Thyroid gland (tissue), 4 donors: ENCODE measurements around the gene JPH2. TPM values are rescaled to one million over a fixed set of nuclear protein-coding genes. Genes with fewer than 3 reads are reported as not detected.

Experiments used
- DNase-seq, 2 donors: peaks; one replicate each; pipeline ENCODE4 v3.0.0-alpha.2; 2019
- H3K27ac ChIP-seq, 3 donors: fragments of 200-600 bp; sonication (generic); 1 replicate in 2 of 3; 2 replicates in 1 of 3; pipeline ENCODE4 v1.5.1; 2016 to 2019; ENCODE audit warnings: mild to moderate bottlenecking in 1 of 3, moderate library complexity in 1 of 3
- H3K27me3 ChIP-seq: fragments of 200-600 bp; sonication (generic); one replicate; pipeline ENCODE4 v1.5.1; 2019
- H3K36me3 ChIP-seq, 2 donors: fragments of 200-600 bp; sonication (generic); one replicate each; pipeline ENCODE4 v1.5.1; 2016 to 2019
- H3K4me1 ChIP-seq, 2 donors: fragments of 200-600 bp; sonication (generic); one replicate each; pipeline ENCODE4 v1.5.1; 2017 to 2019
- H3K4me3 ChIP-seq, 3 donors: fragments of 200-600 bp; sonication (generic); replicated peaks in 1 of 3; 1 replicate in 2 of 3; 2 replicates in 1 of 3; pipeline ENCODE4 v1.5.1; 2016; ENCODE audit warnings: mild to moderate bottlenecking in 1 of 3
- H3K9me3 ChIP-seq: fragments of 200-600 bp; sonication (generic); one replicate; pipeline ENCODE4 v1.5.1; 2017
- POLR2A ChIP-seq, 2 donors: fragments of 450-650 bp; IDR thresholded peaks; one replicate each; pipeline ENCODE4 v1.6.1; 2017; ENCODE audit warnings: antibody characterized with exemption in 2 of 2, mild to moderate bottlenecking in 2 of 2, moderate library complexity in 1 of 2
- WGBS, 2 donors: methylation state at CpG; one replicate each; pipeline ENCODE4 v1.1.5; 2017; 5-methylcytosine and 5-hydroxymethylcytosine counted together
- intact Hi-C: fragments of 100-400 bp; cut with DNase I; formaldehyde crosslinking; loops from one replicate; pipeline ENCODE4 v1.15.1; 2023
- total RNA-seq, 4 donors: library from RNA; depleted of rRNA; stranded (reverse); fragments of >200 nt; gene quantifications; one replicate each; pipeline ENCODE4 v1.2.3, GENCODE V29; 2016
- TF ChIP-seq, protein P1 (sequence below), 6 experiments: fragments of 200-600 bp in 3 of 6; fragments of 450-650 bp in 3 of 6; sonication (generic) in 3 of 6; IDR thresholded peaks; one replicate each; pipeline ENCODE4 v1.5.1; 2016 to 2019; ENCODE audit warnings: antibody characterized with exemption in 6 of 6, mild to moderate bottlenecking in 2 of 6, inconsistent platforms in 1 of 6, moderate library complexity in 1 of 6

Gene JPH2
- total RNA-seq, 4 donors from 2014 or later, result 0.67 to 2.3 (median 1.8) TPM

DNA sequence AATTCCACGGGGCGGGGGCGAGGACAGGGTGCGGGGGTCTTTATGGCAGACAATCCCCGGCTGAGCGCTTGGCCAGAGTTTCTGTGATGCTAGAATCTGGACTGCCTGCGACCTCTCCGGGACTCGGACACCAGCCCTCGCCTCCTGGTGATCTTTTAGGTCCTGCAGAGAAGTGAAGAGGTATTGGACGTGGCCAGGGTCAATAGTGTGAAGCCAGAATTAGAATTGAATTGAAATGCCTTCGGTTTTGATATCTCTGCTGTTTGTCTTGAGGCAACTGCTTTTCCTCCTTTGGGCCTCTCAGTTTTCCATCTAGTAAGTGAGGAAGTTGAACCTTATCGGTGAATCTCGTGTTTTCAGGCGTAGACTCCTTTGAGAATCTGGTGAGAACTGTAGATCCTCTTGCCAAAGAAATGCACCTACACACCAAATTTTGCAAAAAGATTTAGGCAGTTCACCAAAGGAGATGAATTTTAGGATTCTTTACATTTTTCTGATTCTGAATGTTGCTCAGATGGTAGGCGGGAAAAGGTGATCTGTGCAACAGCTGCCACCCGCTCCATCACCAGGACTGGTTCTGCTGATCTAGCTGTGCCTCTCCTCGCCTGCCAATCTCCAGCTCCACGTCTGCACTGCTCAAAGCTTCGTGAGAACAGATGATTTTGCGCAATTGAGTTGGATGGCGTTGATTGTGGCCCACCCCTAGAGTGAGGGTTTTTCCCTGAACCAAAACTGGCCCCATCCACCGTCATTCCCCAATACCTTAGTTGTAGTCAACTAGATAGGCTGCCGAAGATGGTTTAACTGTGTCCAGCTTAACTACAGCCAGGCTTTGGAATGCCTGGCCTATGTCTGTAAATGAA is 24.4 kb upstream of the JPH2 start:
- H3K27ac ChIP-seq, result peak overlapping the region; percentile 84 to 92 (median 91)
- no peaks in the 10 kb centered on the region for H3K36me3 ChIP-seq
- H3K4me1 ChIP-seq, result peaks cover 27 to 31% of the 10 kb centered on the region in 2 donors
- intact Hi-C loops, result loop anchor here (10.0 kb wide), 2 partner anchors 173 to 263 kb away; partner anchors contain the start of gene TTPAL
- no peaks in the 10 kb centered on the region for H3K27me3 ChIP-seq
- no peaks in the 10 kb centered on the region for H3K9me3 ChIP-seq
- peak overlapping the region; percentile 49 to 83 (median 52) for H3K4me3 ChIP-seq
- DNase-seq, result peak in 1 of 2 donors; percentile 23
- TF ChIP-seq POLR2A (IDR thresholded peaks at IDR 0.05), result no peak
- TF ChIP-seq, protein P1, sequence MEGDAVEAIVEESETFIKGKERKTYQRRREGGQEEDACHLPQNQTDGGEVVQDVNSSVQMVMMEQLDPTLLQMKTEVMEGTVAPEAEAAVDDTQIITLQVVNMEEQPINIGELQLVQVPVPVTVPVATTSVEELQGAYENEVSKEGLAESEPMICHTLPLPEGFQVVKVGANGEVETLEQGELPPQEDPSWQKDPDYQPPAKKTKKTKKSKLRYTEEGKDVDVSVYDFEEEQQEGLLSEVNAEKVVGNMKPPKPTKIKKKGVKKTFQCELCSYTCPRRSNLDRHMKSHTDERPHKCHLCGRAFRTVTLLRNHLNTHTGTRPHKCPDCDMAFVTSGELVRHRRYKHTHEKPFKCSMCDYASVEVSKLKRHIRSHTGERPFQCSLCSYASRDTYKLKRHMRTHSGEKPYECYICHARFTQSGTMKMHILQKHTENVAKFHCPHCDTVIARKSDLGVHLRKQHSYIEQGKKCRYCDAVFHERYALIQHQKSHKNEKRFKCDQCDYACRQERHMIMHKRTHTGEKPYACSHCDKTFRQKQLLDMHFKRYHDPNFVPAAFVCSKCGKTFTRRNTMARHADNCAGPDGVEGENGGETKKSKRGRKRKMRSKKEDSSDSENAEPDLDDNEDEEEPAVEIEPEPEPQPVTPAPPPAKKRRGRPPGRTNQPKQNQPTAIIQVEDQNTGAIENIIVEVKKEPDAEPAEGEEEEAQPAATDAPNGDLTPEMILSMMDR (IDR thresholded peaks at IDR 0.05), result no peak
- 14 to 22% methylated on average over 17 to 23 of the region's 24 CpGs for WGBS, 2 donors

DNA sequence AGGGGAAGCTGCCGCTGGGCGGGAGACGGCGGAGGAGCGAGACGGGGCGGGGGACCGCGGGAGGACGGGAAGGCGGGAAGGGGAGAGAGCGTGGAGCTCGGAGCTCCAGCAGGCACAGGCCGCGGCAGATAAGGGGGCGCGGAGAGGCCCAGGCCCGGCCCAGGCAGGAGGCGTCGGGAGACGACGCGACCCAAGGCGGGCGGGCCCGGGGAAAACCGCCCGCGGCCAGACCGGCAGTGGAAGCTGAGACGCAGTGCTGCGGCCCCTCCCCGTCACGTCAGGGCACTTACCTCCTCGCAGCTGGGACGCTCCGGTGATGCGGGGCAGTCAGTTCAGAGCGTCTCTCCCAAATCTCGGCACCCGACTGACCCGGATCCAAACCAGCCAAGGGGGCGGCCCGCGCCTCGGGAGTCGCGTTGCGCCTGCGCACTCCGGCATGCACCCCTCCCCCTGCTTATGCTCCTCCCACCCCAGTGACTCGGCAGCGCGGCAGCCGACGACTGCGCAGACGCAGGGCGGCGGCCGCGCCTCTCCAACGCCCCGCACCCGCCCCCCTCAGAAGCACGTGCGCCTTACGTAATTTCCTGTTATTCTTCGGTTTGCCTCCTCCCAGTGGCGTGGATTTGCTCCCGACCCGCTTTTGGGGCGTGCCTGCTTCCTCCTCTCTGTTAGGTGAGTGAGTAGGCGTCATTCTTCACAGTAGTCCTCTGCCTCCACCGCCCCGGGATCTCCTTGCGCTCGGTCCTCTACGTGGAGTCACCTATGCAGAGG is 23.6 kb upstream of the JPH2 start, which contains the start of gene OSER1:
Gene OSER1, minus strand, starts transcription at position 366 of the 771 bp plus-strand sequence. CDS start 3,814 bp downstream, outside the sequence.
- H3K36me3 ChIP-seq, result no peaks in the 10 kb centered on the region
- H3K9me3 ChIP-seq, result no peaks in the 10 kb centered on the region
- DNase-seq, result peak; percentile 98
- no peaks in the 10 kb centered on the region for H3K27me3 ChIP-seq
- H3K27ac ChIP-seq, result peak within 1 kb of the TSS; percentile 87 to 95 (median 93)
- H3K4me3 ChIP-seq, result peak within 1 kb of the TSS; percentile 73 to 83 (median 73)
- intact Hi-C loops, result loop anchor here (10.0 kb wide), 2 partner anchors 174 to 264 kb away; partner anchors contain the start of gene TTPAL
- peaks cover 27 to 31% of the 10 kb centered on the region in 2 donors for H3K4me1 ChIP-seq
- WGBS, 2 donors, result 1% methylated on average over 54 of the region's 79 CpGs
- TF ChIP-seq POLR2A (IDR thresholded peaks at IDR 0.05), result peak; percentile 87 to 95
- TF ChIP-seq, protein P1 (IDR thresholded peaks at IDR 0.05), result no peak

DNA sequence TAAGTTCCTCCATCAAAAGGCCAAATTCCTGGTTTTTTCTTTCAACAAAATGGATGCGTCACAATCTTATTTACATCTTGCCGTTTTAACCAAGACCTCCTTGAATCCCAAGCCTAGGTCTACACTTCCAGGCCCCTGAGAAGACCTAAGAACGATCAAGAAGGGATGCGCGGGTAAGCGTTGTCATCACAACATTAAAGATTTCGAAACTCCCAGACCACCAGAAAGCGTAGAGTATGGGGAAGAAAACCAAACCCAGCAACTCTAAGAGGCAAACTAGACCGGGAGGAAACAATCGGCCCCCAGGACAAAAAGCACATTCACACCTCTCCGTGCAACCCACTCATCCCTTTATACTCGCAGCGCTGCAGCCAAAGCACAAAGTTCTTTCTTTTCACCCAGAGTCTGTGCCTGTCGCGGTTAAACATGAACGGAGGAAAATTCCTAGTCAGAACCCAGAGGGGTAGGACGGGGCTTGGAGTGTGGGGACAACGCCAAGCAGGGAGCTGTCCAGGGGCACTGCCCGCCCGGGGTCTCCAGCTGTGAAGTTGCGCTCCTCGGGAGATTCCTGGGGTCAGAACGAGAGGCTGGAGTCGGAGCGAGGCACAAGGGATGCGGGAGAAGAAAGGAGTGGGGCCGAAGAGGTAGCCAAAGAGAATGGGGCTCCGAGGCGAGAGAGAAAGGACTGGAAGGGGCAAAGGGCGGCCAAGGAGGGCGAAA is 22.9 kb upstream of the JPH2 start:
- no peak for DNase-seq
- Histone ChIP-seq H3K27me3 (no peaks in the 10 kb centered on the region), H3K36me3 (peaks cover 0 to 4% of the 10 kb centered on the region in 2 donors), H3K9me3 (no peaks in the 10 kb centered on the region), H3K4me1 (peaks cover 27 to 31% of the 10 kb centered on the region in 2 donors), H3K4me3 (peak overlapping the region; percentile 73 to 83 (median 73)), H3K27ac (peak overlapping the region; percentile 87 to 95 (median 93))
- intact Hi-C loops, result loop anchor here (10.0 kb wide), 2 partner anchors 175 to 265 kb away; partner anchors contain the start of gene TTPAL
- TF ChIP-seq, protein P1 (IDR thresholded peaks at IDR 0.05), result no peak
- no peak for TF ChIP-seq POLR2A (IDR thresholded peaks at IDR 0.05)
- WGBS, 2 donors, result 1% methylated on average over 31 of the region's 31 CpGs

DNA sequence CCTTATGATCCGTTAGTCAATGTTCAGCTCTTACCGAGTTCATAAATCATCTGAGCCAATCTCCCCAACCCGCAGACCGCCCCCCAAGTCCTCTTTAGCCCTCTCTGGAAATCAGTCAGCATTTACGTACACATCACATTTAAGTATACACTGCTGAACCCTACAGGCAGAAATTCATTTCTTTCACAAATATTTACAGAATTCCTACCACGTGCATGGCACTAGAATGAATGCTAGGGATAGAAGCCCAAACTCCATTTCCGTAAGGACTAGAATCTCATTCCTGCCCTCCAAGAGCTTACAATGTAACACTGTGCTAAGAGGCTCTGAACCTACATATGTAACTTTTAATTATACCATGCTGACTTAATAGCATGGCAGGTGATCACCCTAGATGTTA is 21.8 kb upstream of the JPH2 start:
- no peak for TF ChIP-seq POLR2A (IDR thresholded peaks at IDR 0.05)
- TF ChIP-seq, protein P1 (IDR thresholded peaks at IDR 0.05), result no peak
- WGBS, 2 donors, result 52 to 57% methylated on average over 7 of the region's 7 CpGs
- intact Hi-C loops, result no loop called here
- Histone ChIP-seq H3K27ac (peak overlapping the region in 2 of 3 donors; percentile 93 to 95), H3K36me3 (peaks cover 0 to 4% of the 10 kb centered on the region in 2 donors), H3K4me1 (peaks cover 37% of the 10 kb centered on the region in 2 donors), H3K27me3 (no peaks in the 10 kb centered on the region), H3K9me3 (no peaks in the 10 kb centered on the region), H3K4me3 (peak overlapping the region in 1 of 3 donors; percentile 83)
- DNase-seq, result no peak
